CD4-positive, alpha-beta T cell treated with Interleukin-1 beta for 1 hour (primary cell): ENCODE measurements around the gene TGFB1.

Experiments
- DNase-seq, 2 donors: peaks; one replicate each; pipeline ENCODE4 v3.0.0-alpha.2; 2020 to 2022

TGFB1 gene

GRCh38 chr19:41339936-41340335, 13.8 kb downstream of the TGFB1 start:
- DNase-seq: no peak

GRCh38 chr19:41335467-41335866, 18.3 kb downstream of the TGFB1 start:
- no peak for DNase-seq

GRCh38 chr19:41334793-41335192, 18.9 kb downstream of the TGFB1 start:
- no peak for DNase-seq

- DNase-seq: no peak
Observed at GRCh38 chr19:41332468-41332867, 21.3 kb downstream of the TGFB1 start.

GRCh38 chr19:41332000-41332399, 21.7 kb downstream of the TGFB1 start:
- DNase-seq: no peak

- DNase-seq: no peak
Observed at GRCh38 chr19:41330946-41331678, 22.6 kb downstream of the TGFB1 start.

- peak in 1 of 2 donors; percentile 43 for DNase-seq
Observed at GRCh38 chr19:41330481-41330880, 23.2 kb downstream of the TGFB1 start.

- DNase-seq: peak in 1 of 2 donors; percentile 50
Observed at GRCh38 chr19:41328842-41329225, 24.9 kb downstream of the TGFB1 start.

GRCh38 chr19:41328157-41328841, 25.4 kb downstream of the TGFB1 start:
- DNase-seq: peak in 1 of 2 donors; percentile 46

GRCh38 chr19:41327576-41328156, 26.1 kb downstream of the TGFB1 start:
- DNase-seq: peak; percentile 87 to 91

GRCh38 chr19:41327076-41327575, 26.6 kb downstream of the TGFB1 start:
- no peak for DNase-seq

GRCh38 chr19:41325947-41326706, 27.6 kb downstream of the TGFB1 start:
- peak; percentile 28 to 63 for DNase-seq

- no peak for DNase-seq
Observed at GRCh38 chr19:41325640-41325946, 28.1 kb downstream of the TGFB1 start.

- peak in 1 of 2 donors; percentile 48 for DNase-seq
Observed at GRCh38 chr19:41324921-41325639, 28.6 kb downstream of the TGFB1 start.

- no peak for DNase-seq
Observed at GRCh38 chr19:41324231-41324702, 29.5 kb downstream of the TGFB1 start.

- DNase-seq: peak in 1 of 2 donors; percentile 49
Observed at GRCh38 chr19:41323430-41324125, 30.1 kb downstream of the TGFB1 start.

GRCh38 chr19:41323023-41323422, 30.7 kb downstream of the TGFB1 start:
- DNase-seq: no peak

- no peak for DNase-seq
Observed at GRCh38 chr19:41322451-41322850, 31.3 kb downstream of the TGFB1 start.

GRCh38 chr19:41321600-41322270, 32.0 kb downstream of the TGFB1 start:
- no peak for DNase-seq

GRCh38 chr19:41321204-41321599, 32.5 kb downstream of the TGFB1 start:
- DNase-seq: no peak

- DNase-seq: no peak
Observed at GRCh38 chr19:41320568-41320967, 33.2 kb downstream of the TGFB1 start.
